Measurements from ENCODE around the gene CCR6.
A peak's percentile ranks its signal among the peaks of the same experiment; 100 is the strongest.
"Not testable (repeated sequence)": the region's sequence is repeated elsewhere in the genome, so short reads cannot be mapped to it uniquely, and the experiment has no call there.

The CCR6 gene

DNA sequence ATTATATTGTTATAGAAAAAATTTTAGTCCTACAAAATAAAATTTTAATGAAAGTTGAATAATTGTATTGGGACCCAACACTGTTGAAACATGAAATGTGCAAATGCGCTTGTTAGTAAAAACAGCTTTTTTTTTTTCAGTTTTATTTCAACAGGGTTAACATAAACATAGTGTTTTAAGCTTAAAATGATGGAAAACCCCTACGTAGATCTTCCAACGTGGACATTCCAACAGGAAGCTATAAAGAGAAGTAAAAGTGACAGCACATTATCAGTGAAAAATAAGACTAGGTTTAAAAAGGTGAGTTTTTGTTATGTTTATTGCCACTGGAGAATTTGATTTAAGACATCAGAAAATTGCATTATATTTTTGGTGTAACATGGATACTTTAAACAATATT lies 41.4 kb downstream of the CCR6 start:
- H3K27me3 ChIP-seq (replicated peaks in 2 of 5; ENCODE audit: control insufficient read depth in 4 of 5, insufficient read depth in 5 of 5, low read length in 4 of 5) = peaks cover 0 to 2% (median under 1%) of the 10 kb centered on the region in 5 experiments
- ChIA-PET CTCF (interaction anchor here (1.0 to 1.4 kb wide), 3 partner anchors 25 to 389 kb away, joined by 3 to 4 read pairs (median 3); no protein-coding TSS in a partner anchor), POLR2A (no interaction called here)
- H3K4me3 ChIP-seq (ENCODE audit: control insufficient read depth in 1 of 7, extremely low read depth in 1 of 7, insufficient read depth in 4 of 7, low read depth in 2 of 7, low read length in 6 of 7) = no peak overlapping the region
- H3K9me3 ChIP-seq (ENCODE audit: control extremely low read depth in 1 of 5, control insufficient read depth in 4 of 5, insufficient read depth in 2 of 5, low read depth in 1 of 5, low read length in 4 of 5) = no peaks in the 10 kb centered on the region
- no CpG with 5 or more reads among the region's 3 CpGs for WGBS (ENCODE audit: insufficient coverage)
- H3K36me3 ChIP-seq (ENCODE audit: control insufficient read depth in 4 of 4, insufficient read depth in 4 of 4, low read length in 3 of 4) = no peaks in the 10 kb centered on the region
- H3K4me1 ChIP-seq (ENCODE audit: control extremely low read depth in 1 of 4, control insufficient read depth in 4 of 4, insufficient read depth in 4 of 4, low read length in 3 of 4) = no peaks in the 10 kb centered on the region
- no peak overlapping the region for H3K27ac ChIP-seq (ENCODE audit: insufficient read depth in 1 of 2, low read depth in 1 of 2, low read length in 2 of 2, poor library complexity in 1 of 2, severe bottlenecking in 2 of 2)
- no peak for DNase-seq

DNA sequence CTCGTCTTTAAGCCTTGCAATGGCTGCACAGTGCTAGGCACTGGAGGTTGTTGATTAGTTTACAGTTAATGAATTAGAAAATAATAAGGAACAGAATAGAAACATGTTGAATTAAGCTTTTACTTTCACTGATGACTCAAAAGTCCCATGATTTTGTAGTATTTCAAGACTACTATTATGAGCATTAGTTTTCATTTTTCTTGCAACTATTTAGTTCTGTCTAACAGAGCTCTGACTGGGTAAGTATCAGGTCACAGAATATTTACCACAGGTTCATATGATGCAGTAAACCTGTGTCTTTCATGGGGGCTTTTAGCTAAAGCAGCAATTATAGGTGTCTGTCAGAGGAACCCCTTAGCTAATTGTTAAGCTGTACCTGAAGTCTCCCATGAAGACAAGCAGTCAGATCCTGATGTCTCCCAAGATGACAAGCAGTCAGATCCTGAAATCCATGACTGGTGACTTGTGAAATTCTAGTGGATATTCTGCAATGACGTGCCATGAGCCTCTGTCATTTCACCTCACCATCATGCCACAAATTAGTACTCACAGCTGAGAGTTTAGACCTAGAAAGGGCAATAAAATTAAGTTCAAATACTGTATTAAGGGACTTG lies 43.1 kb downstream of the CCR6 start:
- Histone ChIP-seq H3K9me3 (ENCODE audit: control extremely low read depth in 1 of 5, control insufficient read depth in 4 of 5, insufficient read depth in 2 of 5, low read depth in 1 of 5, low read length in 4 of 5) (no peaks in the 10 kb centered on the region), H3K27ac (ENCODE audit: insufficient read depth in 1 of 2, low read depth in 1 of 2, low read length in 2 of 2, poor library complexity in 1 of 2, severe bottlenecking in 2 of 2) (no peak overlapping the region), H3K36me3 (ENCODE audit: control insufficient read depth in 4 of 4, insufficient read depth in 4 of 4, low read length in 3 of 4) (no peaks in the 10 kb centered on the region), H3K27me3 (replicated peaks in 2 of 5; ENCODE audit: control insufficient read depth in 4 of 5, insufficient read depth in 5 of 5, low read length in 4 of 5) (peaks cover 0 to 3% (median 2%) of the 10 kb centered on the region in 5 experiments), H3K4me1 (ENCODE audit: control extremely low read depth in 1 of 4, control insufficient read depth in 4 of 4, insufficient read depth in 4 of 4, low read length in 3 of 4) (no peaks in the 10 kb centered on the region), H3K4me3 (ENCODE audit: control insufficient read depth in 1 of 7, extremely low read depth in 1 of 7, insufficient read depth in 4 of 7, low read depth in 2 of 7, low read length in 6 of 7) (no peak overlapping the region)
- WGBS (ENCODE audit: insufficient coverage) = no CpG with 5 or more reads among the region's 2 CpGs
- CTCF ChIA-PET = no interaction called here
- POLR2A ChIA-PET = no interaction called here
- no peak for DNase-seq

DNA sequence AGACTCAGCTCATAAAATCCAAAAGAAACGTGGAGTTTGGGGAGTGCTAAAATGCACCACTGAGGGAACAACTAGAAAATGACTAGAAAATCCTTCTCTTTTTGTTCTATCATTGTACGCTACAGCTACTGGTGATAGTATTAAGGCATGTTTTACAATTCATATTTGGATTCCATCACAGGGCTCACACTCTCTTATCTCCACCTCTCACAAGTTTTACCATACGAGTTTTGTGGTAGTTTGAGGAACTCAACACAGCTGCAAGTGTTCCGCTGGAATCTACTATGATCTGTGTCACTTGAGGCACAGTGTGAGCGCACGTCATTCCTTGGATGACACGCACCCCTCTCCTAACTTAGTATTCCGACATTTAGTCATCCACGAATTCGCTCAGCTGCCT lies 44.8 kb downstream of the CCR6 start:
- POLR2A ChIA-PET; H3K4me1 ChIP-seq (ENCODE audit: control extremely low read depth in 1 of 4, control insufficient read depth in 4 of 4, insufficient read depth in 4 of 4, low read length in 3 of 4); H3K27ac ChIP-seq (ENCODE audit: insufficient read depth in 1 of 2, low read depth in 1 of 2, low read length in 2 of 2, poor library complexity in 1 of 2, severe bottlenecking in 2 of 2); H3K36me3 ChIP-seq (ENCODE audit: control insufficient read depth in 4 of 4, insufficient read depth in 4 of 4, low read length in 3 of 4); CTCF ChIA-PET; H3K9me3 ChIP-seq (ENCODE audit: control extremely low read depth in 1 of 5, control insufficient read depth in 4 of 5, insufficient read depth in 2 of 5, low read depth in 1 of 5, low read length in 4 of 5); H3K4me3 ChIP-seq (ENCODE audit: control insufficient read depth in 1 of 7, extremely low read depth in 1 of 7, insufficient read depth in 4 of 7, low read depth in 2 of 7, low read length in 6 of 7); H3K27me3 ChIP-seq (replicated peaks in 2 of 5; ENCODE audit: control insufficient read depth in 4 of 5, insufficient read depth in 5 of 5, low read length in 4 of 5): not testable (repeated sequence)
- peak; percentile 46 to 87 (median 72) for DNase-seq
- no CpG with 5 or more reads among the region's 10 CpGs for WGBS (ENCODE audit: insufficient coverage)

DNA sequence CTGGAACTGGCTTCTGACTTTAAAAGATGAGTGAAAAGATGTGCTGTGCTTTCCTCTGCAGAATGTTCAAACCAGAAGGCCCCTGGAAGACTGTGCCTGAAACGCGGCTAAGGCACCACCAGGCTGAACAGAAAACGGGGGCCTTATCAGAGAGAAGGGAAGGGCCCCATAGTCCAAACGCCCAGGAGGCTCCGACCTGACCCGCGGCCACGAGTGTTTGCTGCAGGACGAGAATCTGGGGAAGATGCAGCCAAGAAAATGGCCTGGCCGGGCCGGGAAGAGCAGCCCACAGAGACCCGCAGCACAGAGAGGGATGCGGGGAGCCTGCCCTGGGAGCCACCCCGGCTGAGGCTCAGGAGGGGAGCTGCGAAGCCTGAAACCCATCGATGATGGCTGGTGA lies 45.4 kb downstream of the CCR6 start:
- H3K27me3 ChIP-seq (replicated peaks in 2 of 5; ENCODE audit: control insufficient read depth in 4 of 5, insufficient read depth in 5 of 5, low read length in 4 of 5); POLR2A ChIA-PET; H3K4me1 ChIP-seq (ENCODE audit: control extremely low read depth in 1 of 4, control insufficient read depth in 4 of 4, insufficient read depth in 4 of 4, low read length in 3 of 4); H3K4me3 ChIP-seq (ENCODE audit: control insufficient read depth in 1 of 7, extremely low read depth in 1 of 7, insufficient read depth in 4 of 7, low read depth in 2 of 7, low read length in 6 of 7); DNase-seq; H3K36me3 ChIP-seq (ENCODE audit: control insufficient read depth in 4 of 4, insufficient read depth in 4 of 4, low read length in 3 of 4); CTCF ChIA-PET; H3K9me3 ChIP-seq (ENCODE audit: control extremely low read depth in 1 of 5, control insufficient read depth in 4 of 5, insufficient read depth in 2 of 5, low read depth in 1 of 5, low read length in 4 of 5); H3K27ac ChIP-seq (ENCODE audit: insufficient read depth in 1 of 2, low read depth in 1 of 2, low read length in 2 of 2, poor library complexity in 1 of 2, severe bottlenecking in 2 of 2): not testable (repeated sequence)
- no CpG with 5 or more reads among the region's 16 CpGs for WGBS (ENCODE audit: insufficient coverage)

DNA sequence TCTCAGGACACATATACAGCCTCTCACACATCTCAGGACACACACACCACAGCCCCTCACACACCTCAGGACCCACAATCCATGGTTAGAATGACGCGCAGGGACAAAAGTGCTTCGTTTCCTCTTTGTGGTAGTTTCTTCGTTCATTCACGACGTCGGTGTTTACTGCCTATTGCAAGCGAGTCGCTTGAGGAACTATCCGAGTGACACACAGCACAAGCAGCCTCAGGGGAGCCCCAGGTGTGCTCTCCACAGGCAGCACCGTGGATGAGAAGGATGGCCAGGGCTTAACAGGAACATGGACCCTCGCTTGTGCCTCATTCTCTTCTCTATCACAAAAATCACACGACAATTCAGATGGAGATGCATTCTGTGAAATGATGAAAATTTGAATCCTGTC lies 47.0 kb downstream of the CCR6 start:
- WGBS (ENCODE audit: insufficient coverage) = no CpG with 5 or more reads among the region's 13 CpGs
- H3K36me3 ChIP-seq (ENCODE audit: control insufficient read depth in 4 of 4, insufficient read depth in 4 of 4, low read length in 3 of 4); CTCF ChIA-PET; DNase-seq; H3K4me1 ChIP-seq (ENCODE audit: control extremely low read depth in 1 of 4, control insufficient read depth in 4 of 4, insufficient read depth in 4 of 4, low read length in 3 of 4); POLR2A ChIA-PET; H3K27me3 ChIP-seq (replicated peaks in 2 of 5; ENCODE audit: control insufficient read depth in 4 of 5, insufficient read depth in 5 of 5, low read length in 4 of 5); H3K9me3 ChIP-seq (ENCODE audit: control extremely low read depth in 1 of 5, control insufficient read depth in 4 of 5, insufficient read depth in 2 of 5, low read depth in 1 of 5, low read length in 4 of 5); H3K4me3 ChIP-seq (ENCODE audit: control insufficient read depth in 1 of 7, extremely low read depth in 1 of 7, insufficient read depth in 4 of 7, low read depth in 2 of 7, low read length in 6 of 7); H3K27ac ChIP-seq (ENCODE audit: insufficient read depth in 1 of 2, low read depth in 1 of 2, low read length in 2 of 2, poor library complexity in 1 of 2, severe bottlenecking in 2 of 2): not testable (repeated sequence)

DNA sequence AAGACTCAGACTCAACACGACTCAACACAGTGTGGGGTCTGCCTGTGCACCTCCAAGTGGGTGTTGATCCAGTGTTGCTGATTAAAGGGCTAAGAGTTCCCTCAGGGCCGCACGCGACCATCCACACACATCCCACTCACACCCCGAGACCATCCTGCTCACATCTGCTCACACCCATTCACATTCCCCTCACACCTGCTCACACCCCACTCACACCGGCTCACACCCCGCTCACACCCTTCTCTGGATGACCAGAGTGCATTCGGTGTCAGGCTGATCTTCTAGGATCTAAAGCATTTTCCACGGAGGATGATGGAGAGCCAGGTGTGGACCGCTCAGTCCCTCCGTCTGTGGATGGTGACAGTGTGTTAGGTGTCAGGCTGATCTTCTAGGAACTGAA lies 48.4 kb downstream of the CCR6 start:
- DNase-seq; H3K4me3 ChIP-seq (ENCODE audit: control insufficient read depth in 1 of 7, extremely low read depth in 1 of 7, insufficient read depth in 4 of 7, low read depth in 2 of 7, low read length in 6 of 7); H3K36me3 ChIP-seq (ENCODE audit: control insufficient read depth in 4 of 4, insufficient read depth in 4 of 4, low read length in 3 of 4); CTCF ChIA-PET; H3K4me1 ChIP-seq (ENCODE audit: control extremely low read depth in 1 of 4, control insufficient read depth in 4 of 4, insufficient read depth in 4 of 4, low read length in 3 of 4); POLR2A ChIA-PET; H3K9me3 ChIP-seq (ENCODE audit: control extremely low read depth in 1 of 5, control insufficient read depth in 4 of 5, insufficient read depth in 2 of 5, low read depth in 1 of 5, low read length in 4 of 5); H3K27ac ChIP-seq (ENCODE audit: insufficient read depth in 1 of 2, low read depth in 1 of 2, low read length in 2 of 2, poor library complexity in 1 of 2, severe bottlenecking in 2 of 2): not testable (repeated sequence)
- H3K27me3 ChIP-seq (replicated peaks in 2 of 5; ENCODE audit: control insufficient read depth in 4 of 5, insufficient read depth in 5 of 5, low read length in 4 of 5) = peaks cover 0 to 11% (median 0%) of the 10 kb centered on the region in 5 experiments
- WGBS (ENCODE audit: insufficient coverage) = 95% methylated on average over 6 of the region's 11 CpGs

DNA sequence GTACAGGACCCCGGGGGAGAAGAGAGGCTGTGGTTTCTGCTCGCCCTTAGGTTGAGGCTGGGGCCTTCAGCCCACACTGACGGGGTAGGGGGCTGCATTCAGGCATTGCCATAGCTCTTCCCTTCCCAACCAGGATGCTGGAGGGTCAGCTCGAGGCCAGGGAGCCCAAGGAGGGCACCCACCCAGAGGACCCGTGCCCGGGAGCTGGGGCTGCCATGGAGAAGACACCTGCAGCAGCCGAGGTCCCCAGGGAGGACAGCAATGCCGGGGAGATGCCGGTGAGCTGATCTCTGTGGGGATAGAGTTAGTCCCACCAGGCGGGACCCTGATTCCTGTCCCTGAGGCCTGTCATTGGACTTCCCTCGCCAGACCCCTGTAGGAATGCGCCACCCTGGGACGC lies 49.1 kb downstream of the CCR6 start:
- H3K4me3 ChIP-seq (ENCODE audit: control insufficient read depth in 1 of 7, extremely low read depth in 1 of 7, insufficient read depth in 4 of 7, low read depth in 2 of 7, low read length in 6 of 7); H3K9me3 ChIP-seq (ENCODE audit: control extremely low read depth in 1 of 5, control insufficient read depth in 4 of 5, insufficient read depth in 2 of 5, low read depth in 1 of 5, low read length in 4 of 5); H3K4me1 ChIP-seq (ENCODE audit: control extremely low read depth in 1 of 4, control insufficient read depth in 4 of 4, insufficient read depth in 4 of 4, low read length in 3 of 4); H3K36me3 ChIP-seq (ENCODE audit: control insufficient read depth in 4 of 4, insufficient read depth in 4 of 4, low read length in 3 of 4); CTCF ChIA-PET; POLR2A ChIA-PET; DNase-seq; H3K27ac ChIP-seq (ENCODE audit: insufficient read depth in 1 of 2, low read depth in 1 of 2, low read length in 2 of 2, poor library complexity in 1 of 2, severe bottlenecking in 2 of 2): not testable (repeated sequence)
- 96% methylated on average over 5 of the region's 13 CpGs for WGBS (ENCODE audit: insufficient coverage)
- H3K27me3 ChIP-seq (replicated peaks in 2 of 5; ENCODE audit: control insufficient read depth in 4 of 5, insufficient read depth in 5 of 5, low read length in 4 of 5) = peaks cover 0 to 11% (median 0%) of the 10 kb centered on the region in 5 experiments
